GM19351 (cell line): Measurements from ENCODE around the gene BICDL1.
"Not testable (repeated sequence)": the region's sequence is repeated elsewhere in the genome, so short reads cannot be mapped to it uniquely, and the experiment has no call there.

Experiments used
- ATAC-seq: cut with Tn5 transposase; IDR thresholded peaks from one replicate; pipeline ENCODE4 v1.9.1; 2021; ENCODE audit warnings: mild to moderate bottlenecking, moderate library complexity; ENCODE audit not compliant: unreplicated experiment

Gene BICDL1, protein sequence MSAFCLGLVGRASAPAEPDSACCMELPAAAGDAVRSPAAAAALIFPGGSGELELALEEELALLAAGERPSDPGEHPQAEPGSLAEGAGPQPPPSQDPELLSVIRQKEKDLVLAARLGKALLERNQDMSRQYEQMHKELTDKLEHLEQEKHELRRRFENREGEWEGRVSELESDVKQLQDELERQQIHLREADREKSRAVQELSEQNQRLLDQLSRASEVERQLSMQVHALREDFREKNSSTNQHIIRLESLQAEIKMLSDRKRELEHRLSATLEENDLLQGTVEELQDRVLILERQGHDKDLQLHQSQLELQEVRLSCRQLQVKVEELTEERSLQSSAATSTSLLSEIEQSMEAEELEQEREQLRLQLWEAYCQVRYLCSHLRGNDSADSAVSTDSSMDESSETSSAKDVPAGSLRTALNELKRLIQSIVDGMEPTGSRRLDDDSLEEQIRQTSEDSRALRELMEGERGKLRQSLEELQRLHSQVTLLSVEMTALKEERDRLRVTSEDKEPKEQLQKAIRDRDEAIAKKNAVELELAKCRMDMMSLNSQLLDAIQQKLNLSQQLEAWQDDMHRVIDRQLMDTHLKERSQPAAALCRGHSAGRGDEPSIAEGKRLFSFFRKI

DNA sequence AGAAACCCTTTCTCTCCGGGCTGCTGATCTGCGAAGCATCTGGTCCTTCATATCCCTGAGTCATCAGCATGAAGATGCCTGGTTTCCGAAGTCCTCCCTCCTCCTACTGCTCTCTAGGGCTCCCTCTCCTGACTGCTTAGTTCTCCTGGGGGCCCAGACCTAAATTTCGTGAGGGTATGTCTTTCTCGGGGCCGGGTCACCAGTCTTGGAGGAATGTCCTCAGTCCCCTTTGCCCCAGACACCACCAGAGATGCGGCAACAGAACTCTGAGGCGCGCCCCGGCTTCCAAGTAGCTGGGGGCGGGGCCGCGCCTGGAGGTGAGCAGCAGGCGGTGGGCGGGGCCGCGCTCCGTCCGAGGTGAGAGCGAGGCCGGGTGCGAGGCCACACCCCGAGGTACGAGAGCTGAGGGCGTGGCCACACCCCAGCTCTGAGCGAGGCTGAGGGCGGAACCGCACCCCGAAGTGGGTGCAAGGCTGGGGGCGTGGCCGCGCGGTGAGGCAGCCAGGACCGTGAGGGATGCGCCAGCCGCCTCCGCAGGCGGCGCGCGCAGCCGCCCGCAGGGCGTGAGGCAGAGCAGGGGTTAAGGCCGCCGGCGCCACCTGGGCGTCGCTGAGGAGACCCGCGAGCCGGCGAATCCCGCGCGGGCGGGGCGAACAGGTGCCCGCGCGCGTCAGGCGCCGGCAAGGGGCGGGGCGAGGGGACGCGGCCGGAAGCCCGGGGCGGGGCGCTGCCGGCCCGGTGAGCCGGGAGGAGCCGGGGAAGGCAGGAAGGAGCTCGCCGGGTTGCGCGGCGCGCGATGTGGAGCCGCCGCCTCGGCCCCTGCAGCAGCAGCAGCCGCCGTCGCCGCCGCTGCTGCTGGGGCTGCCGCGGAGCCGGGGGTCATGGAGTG is at the start of gene BICDL1:
TSS of gene BICDL1 (plus strand) at position 765 of the 889 bp plus-strand sequence. CDS start 633 bp downstream, outside the sequence.
- ATAC-seq: peak; percentile 83

GRCh38 chr12:119940897-119941296 is 48.1 kb upstream of the BICDL1 start:
- ATAC-seq: no peak

DNA sequence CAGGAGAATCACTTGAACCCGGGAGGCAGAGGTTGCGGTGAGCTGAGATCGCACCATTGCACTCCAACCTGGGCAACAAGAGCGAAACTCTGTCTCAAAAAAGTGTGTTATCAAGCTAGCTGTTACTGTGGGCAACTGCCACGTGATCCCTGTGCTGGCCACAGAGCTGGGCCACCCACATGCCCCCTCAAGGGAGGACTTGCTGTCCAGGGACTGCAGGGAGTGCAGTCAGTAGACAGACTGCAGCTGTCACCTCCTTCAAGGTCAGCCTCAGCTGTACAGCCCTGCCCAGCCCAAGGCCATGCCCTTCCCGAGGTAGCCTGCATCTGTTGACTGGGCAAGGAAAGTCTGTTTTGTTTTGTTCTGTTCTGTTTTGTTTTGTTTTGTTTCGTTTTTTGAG is 46.6 kb upstream of the BICDL1 start:
- no peak for ATAC-seq

- no peak for ATAC-seq
Measured at GRCh38 chr12:119946213-119946612, 42.8 kb upstream of the BICDL1 start.

DNA sequence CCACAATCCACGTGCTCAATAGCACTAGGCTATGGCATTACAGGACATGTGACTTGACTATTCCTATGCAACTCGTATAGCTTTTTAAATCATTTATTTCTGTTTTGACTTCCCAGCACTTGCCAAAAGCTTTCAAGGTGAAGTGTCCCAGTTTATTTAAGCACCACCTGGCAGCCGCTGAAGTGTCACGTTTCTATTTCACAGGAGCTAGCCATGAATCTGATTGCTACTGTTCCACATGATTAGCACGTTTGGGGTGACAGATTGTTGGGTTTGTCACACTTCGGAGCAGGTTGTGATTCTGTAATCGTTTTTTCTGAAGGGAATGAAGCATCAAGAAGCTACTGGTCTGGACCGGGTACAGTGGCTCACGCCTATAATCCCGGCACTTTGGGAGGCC is 39.9 kb upstream of the BICDL1 start:
- ATAC-seq: no peak

DNA sequence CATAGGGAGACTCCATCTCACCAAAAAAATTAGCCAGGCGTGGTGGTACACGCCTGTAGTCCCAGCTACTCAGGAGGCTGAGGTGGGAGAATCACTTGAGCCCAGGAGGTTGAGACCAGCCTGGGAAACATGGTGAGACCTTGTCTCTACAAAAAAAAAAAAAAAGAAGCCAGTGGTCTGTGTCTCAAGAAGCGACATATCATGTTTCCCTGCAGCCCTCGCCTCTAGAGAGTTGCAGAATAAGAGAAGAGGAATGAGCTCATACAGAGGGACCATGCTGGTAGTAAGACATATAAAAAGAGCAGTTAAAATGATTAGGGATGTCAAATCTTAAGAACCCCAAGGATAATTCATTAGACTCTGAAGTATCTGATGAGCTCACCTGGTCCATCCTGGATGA is 39.4 kb upstream of the BICDL1 start:
- no peak for ATAC-seq

- ATAC-seq: no peak
Measured at GRCh38 chr12:119956047-119956446, 33.0 kb upstream of the BICDL1 start.

- ATAC-seq: no peak
Measured at GRCh38 chr12:119957135-119957534, 31.9 kb upstream of the BICDL1 start.

DNA sequence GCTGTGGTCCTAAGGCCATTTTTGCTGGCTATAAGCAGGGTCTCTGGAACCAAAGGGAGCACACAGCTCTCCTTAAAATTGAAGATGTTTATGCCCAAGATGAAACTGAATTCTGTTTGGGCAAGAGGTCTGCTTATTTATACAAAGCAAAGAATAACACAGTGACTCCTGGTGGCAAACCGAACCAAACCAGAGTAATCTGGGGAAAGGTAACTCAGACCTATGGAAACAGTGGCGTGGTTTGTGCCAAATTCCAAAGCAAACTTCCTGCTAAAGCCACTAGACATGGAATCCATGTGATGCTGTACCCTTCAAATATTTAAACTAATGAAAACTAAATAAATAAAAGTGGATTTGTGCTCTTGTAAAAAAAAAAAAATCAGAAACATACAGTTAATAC is 29.6 kb upstream of the BICDL1 start:
- ATAC-seq: no peak

DNA sequence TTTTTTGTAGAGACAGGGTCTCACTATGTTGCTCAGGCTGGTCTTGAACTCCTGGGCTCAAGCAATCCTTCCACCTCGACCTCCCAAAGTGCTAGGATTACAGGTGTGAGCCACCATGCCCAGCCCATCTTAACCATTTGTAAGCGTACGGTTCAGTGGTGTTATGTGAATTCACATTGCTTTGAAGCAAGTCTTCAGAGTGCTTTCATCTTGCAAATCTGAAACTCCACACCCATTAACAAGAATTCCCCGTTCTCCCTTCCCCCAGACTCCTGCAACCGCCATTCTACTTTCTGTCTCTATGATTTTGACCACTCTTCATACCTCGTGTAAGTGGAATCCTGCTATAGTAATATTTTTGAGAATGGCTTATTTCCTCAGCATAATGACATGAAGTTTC is 24.9 kb upstream of the BICDL1 start:
- ATAC-seq: no peak

DNA sequence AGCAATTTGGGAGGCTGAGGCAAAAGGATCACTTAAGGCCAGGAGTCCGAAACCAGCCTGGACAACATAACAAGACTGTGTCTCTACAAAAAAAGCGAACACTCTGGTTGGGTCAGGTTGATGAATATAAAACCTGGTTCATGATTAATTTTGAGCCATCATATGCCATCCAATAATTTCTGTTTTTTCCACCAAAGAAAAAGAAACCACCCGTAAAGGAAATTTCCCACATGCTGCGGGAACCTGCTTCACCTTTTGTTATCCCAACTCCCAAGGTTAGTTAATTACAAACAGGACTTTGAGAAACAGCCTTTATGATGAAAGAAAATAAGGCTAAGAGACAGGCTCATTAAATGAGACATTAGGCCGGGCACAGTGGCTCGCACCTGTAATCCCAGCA is 24.1 kb upstream of the BICDL1 start:
- ATAC-seq: no peak

- no peak for ATAC-seq
Measured at GRCh38 chr12:119980242-119980641, 8.8 kb upstream of the BICDL1 start.

DNA sequence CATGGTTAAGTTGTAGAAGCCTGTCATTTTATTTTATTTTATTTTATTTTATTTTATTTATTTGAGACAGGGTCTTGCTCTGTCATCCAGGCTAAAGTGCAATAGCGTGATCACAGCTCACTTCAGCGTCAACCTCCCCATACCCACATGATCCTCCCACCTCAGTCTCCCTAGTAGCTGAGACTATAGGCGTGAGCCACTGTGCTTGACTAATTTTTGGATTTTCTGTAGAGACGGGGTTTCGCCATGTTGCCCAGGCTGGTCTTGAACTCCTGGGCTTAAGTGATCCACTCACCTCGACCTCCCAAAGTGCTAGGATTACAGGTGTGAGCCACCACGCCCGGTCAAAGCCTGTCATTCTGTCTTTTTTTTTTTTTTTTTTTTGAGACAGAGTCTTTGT is 8.3 kb upstream of the BICDL1 start:
- ATAC-seq: not testable (repeated sequence)

GRCh38 chr12:119989361-119989730 is 310 bp downstream of the BICDL1 start:
- ATAC-seq: peak; percentile 35

DNA sequence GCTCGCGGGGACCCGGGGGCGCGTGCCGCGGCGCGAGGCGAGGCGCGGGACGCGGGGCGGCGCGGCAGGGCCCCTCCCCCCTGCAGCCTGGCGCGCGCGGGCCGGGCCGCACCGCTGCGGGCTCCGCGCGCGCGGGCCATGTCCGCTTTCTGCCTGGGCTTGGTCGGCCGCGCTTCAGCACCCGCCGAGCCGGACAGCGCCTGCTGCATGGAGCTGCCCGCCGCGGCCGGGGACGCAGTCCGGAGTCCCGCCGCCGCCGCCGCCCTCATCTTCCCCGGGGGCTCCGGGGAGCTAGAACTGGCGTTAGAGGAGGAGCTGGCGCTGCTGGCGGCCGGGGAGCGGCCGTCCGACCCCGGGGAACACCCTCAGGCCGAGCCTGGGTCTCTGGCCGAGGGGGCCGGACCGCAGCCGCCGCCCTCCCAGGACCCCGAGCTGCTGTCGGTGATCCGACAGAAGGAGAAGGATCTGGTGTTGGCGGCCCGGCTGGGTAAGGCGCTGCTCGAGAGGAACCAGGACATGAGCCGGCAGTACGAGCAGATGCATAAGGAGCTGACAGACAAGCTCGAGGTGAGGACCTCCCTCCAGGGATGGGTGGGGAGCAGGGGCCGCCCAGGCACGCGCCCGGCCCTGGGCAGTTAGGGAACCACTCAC is 820 bp downstream of the BICDL1 start:
- ATAC-seq: peak; percentile 30

DNA sequence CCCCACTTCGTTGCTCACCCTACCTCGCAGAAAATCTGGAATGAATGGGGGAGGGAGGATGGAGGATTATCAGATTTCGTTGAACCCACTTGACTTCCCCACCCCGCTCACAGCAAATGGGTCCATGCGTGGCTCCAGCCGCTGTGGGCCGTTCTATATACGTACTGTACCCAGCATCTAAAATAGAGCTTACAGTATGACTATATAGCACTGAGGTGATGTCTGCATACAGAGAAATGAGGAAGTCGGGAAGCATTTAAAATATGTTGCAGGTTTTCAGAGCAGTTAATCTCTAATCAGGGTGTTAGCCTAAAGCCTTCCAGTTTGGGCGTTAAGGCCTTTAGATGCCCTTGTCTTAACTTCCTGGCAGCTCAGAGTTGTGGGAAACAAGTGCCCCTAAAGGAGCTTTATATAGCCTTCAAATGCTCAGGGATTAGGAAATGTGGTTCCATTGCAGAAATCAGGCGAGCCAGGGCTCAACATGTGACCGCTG is 1.4 kb downstream of the BICDL1 start:
- ATAC-seq: no peak

GRCh38 chr12:119992129-119992705 is 3.2 kb downstream of the BICDL1 start:
- no peak for ATAC-seq

- ATAC-seq: no peak
Measured at GRCh38 chr12:119994892-119995658, 6.0 kb downstream of the BICDL1 start.

- no peak for ATAC-seq
Measured at GRCh38 chr12:119996417-119996816, 7.4 kb downstream of the BICDL1 start.
